Upper lobe of left lung (tissue), 6 donors: ENCODE results near the gene ILDR1. TPM values are rescaled to one million over a fixed set of nuclear protein-coding genes. Genes with fewer than 3 reads are reported as not detected.

Source experiments
- ATAC-seq, 2 donors: fragments of 200-7000 bp; cut with Tn5 transposase; one replicate each; pipeline ENCODE4 v1.9.1; 2022; ENCODE audit warnings: mild to moderate bottlenecking in 2 of 2, moderate library complexity in 2 of 2; ENCODE audit not compliant: low FRiP score in 2 of 2
- DNase-seq, 2 donors: peaks; one replicate each; pipeline ENCODE4 v3.0.0-alpha.2; 2019 to 2020
- H3K27ac ChIP-seq, 4 donors: fragments of 200-600 bp; sonication (generic); one replicate each; pipeline ENCODE4 v1.5.1; 2016 to 2019
- H3K27me3 ChIP-seq, 4 donors: fragments of 200-600 bp; sonication (generic); one replicate each; pipeline ENCODE4 v1.5.1; 2017 to 2019
- H3K36me3 ChIP-seq, 4 donors: fragments of 200-600 bp; sonication (generic); one replicate each; pipeline ENCODE4 v1.5.1; 2016 to 2019
- H3K4me1 ChIP-seq, 4 donors: fragments of 200-600 bp; sonication (generic); one replicate each; pipeline ENCODE4 v1.5.1; 2018 to 2019
- H3K4me3 ChIP-seq, 4 donors: fragments of 200-600 bp; sonication (generic); one replicate each; pipeline ENCODE4 v1.5.1; 2017 to 2019; ENCODE audit warnings: mild to moderate bottlenecking in 2 of 4, moderate library complexity in 1 of 4
- H3K9me3 ChIP-seq, 4 donors: fragments of 200-600 bp; sonication (generic); one replicate each; pipeline ENCODE4 v1.5.1; 2018 to 2019
- EP300 ChIP-seq, 4 donors: sonication (generic); formaldehyde crosslinking; IDR thresholded peaks; one replicate each; pipeline ENCODE4 v1.5.1; 2017; ENCODE audit warnings: antibody characterized with exemption in 4 of 4, control low read depth in 2 of 4
- POLR2A ChIP-seq, 4 donors: fragments of 450-650 bp; IDR thresholded peaks; one replicate each; pipeline ENCODE4 v1.5.1; 2016 to 2017; ENCODE audit warnings: antibody characterized with exemption in 4 of 4, mild to moderate bottlenecking in 2 of 4
- POLR2AphosphoS5 ChIP-seq, 2 donors: sonication (generic); formaldehyde crosslinking; IDR thresholded peaks; one replicate each; pipeline ENCODE4 v1.5.1; 2017; ENCODE audit warnings: antibody characterized with exemption in 2 of 2
- WGBS, 2 donors: methylation state at CpG; one replicate each; pipeline ENCODE4 v1.1.5; 2017 to 2018; 5-methylcytosine and 5-hydroxymethylcytosine counted together
- total RNA-seq, 6 donors: library from RNA; depleted of rRNA in 4 of 6; stranded (reverse); fragments of >200 nt in 4 of 6; gene quantifications; one replicate each; pipeline versions ENCODE4 v1.1.0 to v1.2.1, GENCODE V29; 2016 to 2021
- TF ChIP-seq, protein P1 (sequence below), 6 experiments: fragments of 450-650 bp in 4 of 6; fragments of 200-600 bp in 2 of 6; sonication (generic) in 2 of 6; IDR thresholded peaks; one replicate each; pipeline ENCODE4 v1.5.1; 2016 to 2019; ENCODE audit warnings: antibody characterized with exemption in 6 of 6
- donor health status: DM: no; HTN: no; CAD: no; lungs with moderate emphysema.
- donor health status: DM: no; HTN: yes; CAD: no; lungs with severe emphysema.

The ILDR1 gene
- 1 to 10 TPM; 1.0 to 7.8 (median 6.4) TPM for total RNA-seq

DNA sequence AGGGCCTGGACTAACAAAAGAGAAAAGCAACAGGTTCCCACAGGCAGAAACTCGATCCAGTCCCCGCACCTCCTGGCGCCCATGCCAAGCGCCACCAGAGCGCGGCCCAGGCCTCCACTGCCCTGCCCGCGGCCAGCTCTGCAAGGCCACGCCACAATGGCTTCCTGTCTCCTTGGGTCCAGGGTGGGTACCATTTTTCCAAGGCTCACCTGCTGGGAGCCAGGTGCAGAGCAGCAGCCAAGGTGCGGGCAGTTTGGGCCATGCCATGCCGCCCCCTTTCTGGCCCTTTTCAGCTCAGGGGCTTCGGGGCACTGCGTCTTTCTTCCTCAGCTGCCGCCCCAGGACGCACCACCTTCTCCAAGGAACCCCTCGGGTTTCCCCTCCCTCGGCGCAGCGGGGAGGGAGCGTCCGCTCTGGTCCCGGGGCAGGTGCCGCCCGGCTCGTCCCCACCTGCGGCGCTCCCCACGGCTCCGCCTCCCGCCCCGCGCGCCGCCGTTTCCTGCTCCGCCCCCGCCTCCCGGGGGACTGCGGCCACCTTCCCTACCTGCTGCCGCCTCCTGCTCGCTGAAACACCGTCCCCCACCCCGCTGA lies at the start of gene ILDR1:
ILDR1 (minus strand) TSS at position 437 of the 591 bp plus-strand sequence; CDS start at position 267, 170 bp downstream.
- Histone ChIP-seq H3K36me3 (no peaks in the 10 kb centered on the region), H3K4me1 (peaks cover 0 to 9% (median 0%) of the 10 kb centered on the region in 4 donors), H3K27ac (peak within 1 kb of the TSS; percentile 32 to 71 (median 63)), H3K27me3 (peaks cover 0 to 5% (median 0%) of the 10 kb centered on the region in 4 donors), H3K4me3 (peak within 1 kb of the TSS; percentile 7 to 60 (median 54)), H3K9me3 (no peaks in the 10 kb centered on the region)
- DNase-seq (peak; percentile 70 to 92), ATAC-seq (peak; percentile 80 to 89)
- 17 to 19% methylated on average over 14 to 17 of the region's 43 CpGs for WGBS, 2 donors
- TF ChIP-seq POLR2AphosphoS5 (IDR thresholded peaks at IDR 0.05): no peak
- peak in 1 of 4 donors; percentile 62 for TF ChIP-seq POLR2A (IDR thresholded peaks at IDR 0.05)
- TF ChIP-seq, protein P1, sequence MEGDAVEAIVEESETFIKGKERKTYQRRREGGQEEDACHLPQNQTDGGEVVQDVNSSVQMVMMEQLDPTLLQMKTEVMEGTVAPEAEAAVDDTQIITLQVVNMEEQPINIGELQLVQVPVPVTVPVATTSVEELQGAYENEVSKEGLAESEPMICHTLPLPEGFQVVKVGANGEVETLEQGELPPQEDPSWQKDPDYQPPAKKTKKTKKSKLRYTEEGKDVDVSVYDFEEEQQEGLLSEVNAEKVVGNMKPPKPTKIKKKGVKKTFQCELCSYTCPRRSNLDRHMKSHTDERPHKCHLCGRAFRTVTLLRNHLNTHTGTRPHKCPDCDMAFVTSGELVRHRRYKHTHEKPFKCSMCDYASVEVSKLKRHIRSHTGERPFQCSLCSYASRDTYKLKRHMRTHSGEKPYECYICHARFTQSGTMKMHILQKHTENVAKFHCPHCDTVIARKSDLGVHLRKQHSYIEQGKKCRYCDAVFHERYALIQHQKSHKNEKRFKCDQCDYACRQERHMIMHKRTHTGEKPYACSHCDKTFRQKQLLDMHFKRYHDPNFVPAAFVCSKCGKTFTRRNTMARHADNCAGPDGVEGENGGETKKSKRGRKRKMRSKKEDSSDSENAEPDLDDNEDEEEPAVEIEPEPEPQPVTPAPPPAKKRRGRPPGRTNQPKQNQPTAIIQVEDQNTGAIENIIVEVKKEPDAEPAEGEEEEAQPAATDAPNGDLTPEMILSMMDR (IDR thresholded peaks at IDR 0.05): peak in 2 of 6 experiments; percentile 7 to 13
- TF ChIP-seq EP300 (IDR thresholded peaks at IDR 0.05): no peak

DNA sequence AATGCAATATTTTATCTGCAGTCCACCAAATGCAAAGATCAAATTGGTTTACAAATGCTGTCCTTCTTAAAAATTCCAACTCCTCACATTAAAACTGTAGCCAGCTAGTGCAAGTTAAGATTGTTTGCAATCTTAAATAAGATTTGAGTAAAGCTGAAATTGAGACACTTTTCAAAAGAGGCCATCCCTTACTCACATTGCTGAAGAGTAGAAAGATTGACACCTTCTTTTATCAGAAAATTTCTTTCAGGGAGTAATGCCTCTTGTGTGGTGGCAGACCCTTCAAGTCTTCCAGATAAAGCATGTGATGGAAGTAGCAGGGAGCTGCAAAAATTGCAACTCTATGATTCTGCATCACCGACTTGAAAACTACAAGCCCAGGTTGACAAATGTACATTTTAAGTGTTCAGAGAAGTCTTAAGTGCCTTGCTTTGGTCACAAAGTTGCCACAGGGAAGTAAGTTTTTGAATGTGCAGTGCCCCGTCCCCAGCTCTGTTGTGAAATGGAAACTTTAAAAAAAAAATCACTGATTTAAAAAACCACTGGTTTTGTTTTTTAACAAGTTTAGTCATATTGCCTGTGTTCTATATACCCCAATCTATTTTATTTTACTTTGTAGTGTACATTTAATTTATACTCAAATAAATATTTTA lies 45.7 kb upstream of the ILDR1 start:
- DNase-seq: no peak
- TF ChIP-seq POLR2AphosphoS5 (IDR thresholded peaks at IDR 0.05): no peak
- no peak for TF ChIP-seq POLR2A (IDR thresholded peaks at IDR 0.05)
- no peak for TF ChIP-seq EP300 (IDR thresholded peaks at IDR 0.05)
- TF ChIP-seq, protein P1 (IDR thresholded peaks at IDR 0.05): no peak
- Histone ChIP-seq H3K27me3 (no peaks in the 10 kb centered on the region), H3K9me3 (no peaks in the 10 kb centered on the region), H3K36me3 (no peaks in the 10 kb centered on the region), H3K27ac (no peak overlapping the region), H3K4me1 (no peaks in the 10 kb centered on the region), H3K4me3 (no peak overlapping the region)
- ATAC-seq: peak in 1 of 2 donors; percentile 43
- 45 to 57% methylated on average over 2 of the region's 2 CpGs for WGBS, 2 donors

DNA sequence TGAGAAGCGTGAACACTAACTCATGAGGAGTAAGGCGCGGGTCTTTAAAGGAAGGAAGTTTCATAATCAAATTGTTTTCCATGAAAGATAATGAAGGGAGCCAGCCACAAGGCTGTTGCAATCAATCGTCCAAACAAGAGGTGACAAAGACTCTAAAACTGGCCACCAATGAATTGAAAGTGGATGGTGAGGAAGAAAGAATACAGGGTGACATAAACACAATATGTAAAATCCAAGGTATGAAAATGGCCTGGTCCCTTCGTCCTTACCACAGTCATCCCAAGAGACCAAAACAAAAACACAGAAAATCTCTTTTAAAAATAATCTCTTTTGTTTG lies 45.1 kb upstream of the ILDR1 start:
- no peak for DNase-seq
- H3K27ac ChIP-seq: peak overlapping the region in 1 of 4 donors; percentile 45
- ATAC-seq: no peak
- H3K27me3 ChIP-seq: no peaks in the 10 kb centered on the region
- no peak overlapping the region for H3K4me3 ChIP-seq
- H3K9me3 ChIP-seq: no peaks in the 10 kb centered on the region
- no peaks in the 10 kb centered on the region for H3K36me3 ChIP-seq
- 41 to 46% methylated on average over 5 of the region's 5 CpGs for WGBS, 2 donors
- TF ChIP-seq POLR2A (IDR thresholded peaks at IDR 0.05) (no peak), POLR2AphosphoS5 (IDR thresholded peaks at IDR 0.05) (no peak), EP300 (IDR thresholded peaks at IDR 0.05) (no peak)
- TF ChIP-seq, protein P1 (IDR thresholded peaks at IDR 0.05): no peak
- H3K4me1 ChIP-seq: no peaks in the 10 kb centered on the region

DNA sequence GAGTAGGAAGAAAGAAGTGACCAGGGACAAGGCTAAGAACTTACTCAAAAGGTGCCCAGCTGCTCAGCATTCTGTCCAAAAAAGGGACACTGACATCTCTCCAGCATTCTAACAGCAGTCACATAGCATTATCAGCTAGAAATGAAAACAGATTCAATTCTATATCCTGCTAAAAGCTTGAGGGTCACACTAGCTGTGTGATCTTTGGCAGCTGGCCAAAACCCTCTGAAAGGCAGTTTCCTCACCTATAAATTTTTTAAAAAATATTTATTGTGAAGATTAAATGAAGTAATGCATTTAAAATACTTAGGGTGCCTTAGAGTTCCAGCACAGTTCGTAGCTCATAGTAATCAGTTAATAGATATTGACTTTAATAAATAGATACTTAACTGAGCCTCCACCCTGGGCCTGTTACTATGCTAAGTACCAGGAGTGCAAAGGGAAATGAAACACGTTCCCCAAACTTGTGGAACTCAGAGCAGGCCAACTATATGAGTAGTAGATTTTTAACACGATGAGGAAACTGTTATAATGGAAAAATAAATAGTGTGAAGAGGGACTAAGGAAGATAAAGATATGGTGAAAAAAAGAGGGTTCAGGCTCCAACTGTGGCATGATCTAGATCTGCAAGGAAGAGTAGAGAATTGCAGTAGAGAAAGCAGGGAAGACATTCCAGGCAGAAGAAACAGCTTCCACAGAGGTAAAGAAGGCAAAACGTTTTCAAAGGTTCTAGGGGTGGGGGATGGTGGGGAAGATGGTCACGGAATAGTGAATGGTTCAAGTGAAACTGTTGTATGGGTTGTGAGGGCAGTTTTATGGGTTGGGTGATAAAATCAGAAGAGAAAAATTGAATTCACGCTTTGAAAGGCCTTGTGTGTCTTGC lies 44.5 kb upstream of the ILDR1 start:
- H3K4me1 ChIP-seq: no peaks in the 10 kb centered on the region
- 33 to 40% methylated on average over 6 of the region's 6 CpGs for WGBS, 2 donors
- H3K4me3 ChIP-seq: no peak overlapping the region
- no peaks in the 10 kb centered on the region for H3K9me3 ChIP-seq
- peak overlapping the region in 2 of 4 donors; percentile 30 to 45 for H3K27ac ChIP-seq
- H3K27me3 ChIP-seq: no peaks in the 10 kb centered on the region
- no peaks in the 10 kb centered on the region for H3K36me3 ChIP-seq
- DNase-seq (no peak), ATAC-seq (peak in 1 of 2 donors; percentile 37)
- TF ChIP-seq EP300 (IDR thresholded peaks at IDR 0.05): no peak
- TF ChIP-seq POLR2AphosphoS5 (IDR thresholded peaks at IDR 0.05): no peak
- TF ChIP-seq, protein P1 (IDR thresholded peaks at IDR 0.05): no peak
- TF ChIP-seq POLR2A (IDR thresholded peaks at IDR 0.05): peak in 1 of 4 donors; percentile 48
